Lung (tissue), 12 donors: ENCODE data around the gene PALLD. TPM values are rescaled to one million over a fixed set of nuclear protein-coding genes. Genes with fewer than 3 reads are reported as not detected.
A peak's percentile ranks its signal among the peaks of the same experiment; 100 is the strongest.

ENCODE experiments used
- ATAC-seq: fragments of 200-7000 bp; cut with Tn5 transposase; one replicate; pipeline ENCODE4 v1.9.1; 2020; ENCODE audit warnings: moderate number of reproducible peaks; ENCODE audit not compliant: insufficient read depth, low FRiP score
- DNase-seq, 3 donors: peaks; one replicate each; pipeline ENCODE4 v3.0.0-alpha.2; 2013 to 2017
- H3K27ac ChIP-seq, 2 donors: one replicate each; pipeline ENCODE4 v1.5.1; 2013; ENCODE audit warnings: mild to moderate bottlenecking in 2 of 2, moderate library complexity in 2 of 2, control low read depth in 1 of 2, inconsistent platforms in 1 of 2, low read depth in 1 of 2, low read length in 1 of 2
- H3K27me3 ChIP-seq, 3 donors: one replicate each; pipeline ENCODE4 v1.5.1; 2013; ENCODE audit warnings: low read length in 2 of 3; ENCODE audit not compliant: control insufficient read depth in 3 of 3, insufficient read depth in 3 of 3
- H3K36me3 ChIP-seq, 4 donors: one replicate each; pipeline ENCODE4 v1.5.1; 2013; ENCODE audit warnings: low read length in 4 of 4, mild to moderate bottlenecking in 1 of 4, moderate library complexity in 1 of 4; ENCODE audit not compliant: control insufficient read depth in 4 of 4, insufficient read depth in 4 of 4
- H3K4me1 ChIP-seq, 5 donors: one replicate each; pipeline ENCODE4 v1.5.1; 2013; ENCODE audit warnings: low read length in 5 of 5, mild to moderate bottlenecking in 2 of 5, moderate library complexity in 1 of 5; ENCODE audit not compliant: control insufficient read depth in 5 of 5, insufficient read depth in 5 of 5
- H3K4me3 ChIP-seq: one replicate; pipeline ENCODE4 v1.5.1; 2013; ENCODE audit warnings: mild to moderate bottlenecking, control low read depth, moderate library complexity
- H3K9ac ChIP-seq, 2 donors: one replicate each; pipeline ENCODE4 v1.5.1; 2013; ENCODE audit warnings: low read length in 2 of 2, control low read depth in 1 of 2; ENCODE audit not compliant: insufficient read depth in 1 of 2
- H3K9me3 ChIP-seq, 4 donors: one replicate each; pipeline ENCODE4 v1.5.1; 2013; ENCODE audit warnings: low read length in 3 of 4, mild to moderate bottlenecking in 1 of 4, moderate library complexity in 1 of 4; ENCODE audit not compliant: control insufficient read depth in 4 of 4, insufficient read depth in 3 of 4
- WGBS, 2 donors: extraction: QIAGEN DNeasy Blood & Tissue Kit; methylation state at CpG; one replicate each; pipeline ENCODE4 v1.1.7; 2013; 5-methylcytosine and 5-hydroxymethylcytosine counted together
- polyA plus RNA-seq, 2 donors: library from polyadenylated mRNA; stranded (reverse); fragments of 200-250 nt; gene quantifications; one replicate each; pipeline ENCODE4 v1.2.1, GENCODE V29; 2013
- total RNA-seq, 2 donors: library from RNA; depleted of rRNA in 1 of 2; stranded (reverse); fragments of >200 nt in 1 of 2; gene quantifications; one replicate each; pipeline ENCODE4 v1.2.1, GENCODE V29; 2014 to 2021
- TF ChIP-seq, protein P1 (sequence below): IDR thresholded peaks from 2 replicates; pipeline ENCODE4 v1.5.1; 2012; ENCODE audit warnings: mild to moderate bottlenecking; ENCODE audit errors: control extremely low read depth, extremely low read depth
- donor health status: control.
- donor health status: control.
- donor health status: Bipolar disorder and iron deficiency.
- donor health status: healthy.
- donor health status: DM: yes; HTN: yes; CAD: no.

Gene PALLD
- total and polyA plus RNA-seq, 4 donors: 20.7 to 139 (median 63.0) TPM

DNA sequence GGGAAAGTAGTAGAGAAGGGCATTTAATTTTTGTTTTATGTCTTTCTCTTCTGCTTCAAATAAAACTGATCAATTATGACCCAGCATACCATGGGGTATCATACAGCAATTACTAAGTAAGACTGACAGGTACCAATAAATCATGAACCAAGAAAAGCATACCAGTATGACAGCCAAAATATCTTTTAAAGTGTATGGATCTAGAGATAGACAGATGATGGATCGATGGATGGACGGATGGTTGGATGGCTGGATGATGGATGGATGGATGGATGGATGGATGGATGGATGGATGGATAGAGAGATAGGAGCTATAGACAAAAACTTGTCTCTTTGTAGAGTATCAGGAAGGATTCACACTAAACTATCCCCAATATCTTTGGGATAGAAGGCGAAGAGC is 18.0 kb upstream of the PALLD start:
- 98 to 99% methylated on average over 3 of the region's 3 CpGs for WGBS, 2 donors
- no peak overlapping the region for H3K9ac ChIP-seq
- no peak for ATAC-seq
- no peaks in the 10 kb centered on the region for H3K27me3 ChIP-seq
- no peak overlapping the region for H3K27ac ChIP-seq
- no peaks in the 10 kb centered on the region for H3K36me3 ChIP-seq
- H3K4me1 ChIP-seq: peaks cover 0 to 15% (median 2%) of the 10 kb centered on the region in 5 donors
- no peaks in the 10 kb centered on the region for H3K9me3 ChIP-seq
- TF ChIP-seq, protein P1, sequence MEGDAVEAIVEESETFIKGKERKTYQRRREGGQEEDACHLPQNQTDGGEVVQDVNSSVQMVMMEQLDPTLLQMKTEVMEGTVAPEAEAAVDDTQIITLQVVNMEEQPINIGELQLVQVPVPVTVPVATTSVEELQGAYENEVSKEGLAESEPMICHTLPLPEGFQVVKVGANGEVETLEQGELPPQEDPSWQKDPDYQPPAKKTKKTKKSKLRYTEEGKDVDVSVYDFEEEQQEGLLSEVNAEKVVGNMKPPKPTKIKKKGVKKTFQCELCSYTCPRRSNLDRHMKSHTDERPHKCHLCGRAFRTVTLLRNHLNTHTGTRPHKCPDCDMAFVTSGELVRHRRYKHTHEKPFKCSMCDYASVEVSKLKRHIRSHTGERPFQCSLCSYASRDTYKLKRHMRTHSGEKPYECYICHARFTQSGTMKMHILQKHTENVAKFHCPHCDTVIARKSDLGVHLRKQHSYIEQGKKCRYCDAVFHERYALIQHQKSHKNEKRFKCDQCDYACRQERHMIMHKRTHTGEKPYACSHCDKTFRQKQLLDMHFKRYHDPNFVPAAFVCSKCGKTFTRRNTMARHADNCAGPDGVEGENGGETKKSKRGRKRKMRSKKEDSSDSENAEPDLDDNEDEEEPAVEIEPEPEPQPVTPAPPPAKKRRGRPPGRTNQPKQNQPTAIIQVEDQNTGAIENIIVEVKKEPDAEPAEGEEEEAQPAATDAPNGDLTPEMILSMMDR: no peak
- DNase-seq: no peak
- no peak overlapping the region for H3K4me3 ChIP-seq

DNA sequence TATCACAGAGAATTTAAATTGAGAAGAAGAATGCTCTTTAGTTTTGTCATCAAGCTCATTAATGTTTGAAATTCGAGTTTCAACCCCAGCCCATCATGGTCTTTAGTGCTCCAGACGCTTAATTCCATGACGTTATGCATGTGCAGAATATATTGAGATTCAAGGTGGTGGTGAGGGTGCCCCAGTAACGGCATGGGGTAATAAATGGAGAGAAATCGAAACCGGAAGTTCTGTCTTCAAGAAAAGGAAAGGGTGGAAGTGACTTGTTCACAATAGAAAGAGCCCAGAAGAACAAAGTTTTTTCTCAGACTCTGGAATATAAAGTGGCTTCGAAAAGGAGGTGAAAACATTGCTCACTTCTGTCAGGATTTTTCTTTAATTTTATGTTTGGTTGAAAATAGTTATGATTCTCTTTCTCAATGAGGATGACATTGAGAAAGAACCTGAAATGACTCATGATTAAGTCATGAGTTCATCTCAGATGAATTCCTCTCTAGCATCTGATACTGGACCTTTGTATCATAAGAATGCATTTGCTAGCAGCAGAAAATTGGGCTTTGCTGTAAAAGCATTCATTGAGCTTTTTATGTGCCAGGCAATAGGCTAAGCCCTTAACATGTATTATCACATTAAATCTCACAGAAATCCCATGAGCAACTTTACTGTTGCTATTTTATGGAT is 15.8 kb upstream of the PALLD start:
- TF ChIP-seq, protein P1: no peak
- Histone ChIP-seq H3K9ac (peak overlapping the region; percentile 71 to 87), H3K27me3 (no peaks in the 10 kb centered on the region), H3K4me1 (peaks cover 0 to 11% (median 2%) of the 10 kb centered on the region in 5 donors), H3K4me3 (no peak overlapping the region), H3K27ac (peak overlapping the region; percentile 95 to 99), H3K36me3 (no peaks in the 10 kb centered on the region), H3K9me3 (peaks cover 0 to 2% (median 0%) of the 10 kb centered on the region in 4 donors)
- DNase-seq (peak in 1 of 3 donors; percentile 66), ATAC-seq (peak; percentile 74)
- WGBS, 2 donors: 4 to 6% methylated on average over 7 of the region's 7 CpGs

DNA sequence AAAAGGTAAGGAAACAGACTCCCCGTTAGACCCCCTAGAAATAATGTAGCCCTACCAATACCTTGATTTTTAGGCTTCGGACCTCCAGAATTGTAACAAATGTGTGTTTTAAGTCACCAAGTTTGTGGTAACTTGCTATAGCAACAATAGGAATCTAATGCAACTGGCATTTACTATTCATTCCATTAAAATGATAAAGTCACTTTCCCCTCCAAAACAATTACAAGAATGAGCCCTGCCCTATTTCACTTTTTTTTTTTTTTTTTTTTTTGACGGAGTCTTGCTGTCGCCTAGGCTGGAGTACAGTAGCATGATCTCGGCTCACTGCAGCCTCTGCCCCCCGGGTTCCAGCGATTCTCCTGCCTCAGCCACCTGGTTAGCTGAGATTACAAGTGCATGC is 13.0 kb upstream of the PALLD start:
- TF ChIP-seq, protein P1: no peak
- DNase-seq: no peak
- WGBS, 2 donors: 89 to 92% methylated on average over 6 to 7 of the region's 7 CpGs
- Histone ChIP-seq H3K9me3 (peaks cover 0 to 2% (median 0%) of the 10 kb centered on the region in 4 donors), H3K36me3 (no peaks in the 10 kb centered on the region), H3K9ac (no peak overlapping the region), H3K4me1 (peaks cover 0 to 14% (median 2%) of the 10 kb centered on the region in 5 donors), H3K27me3 (no peaks in the 10 kb centered on the region), H3K27ac (no peak overlapping the region), H3K4me3 (no peak overlapping the region)
- ATAC-seq: no peak
